GM21619 (cell line): ENCODE measurements around the gene OSTC.

ENCODE experiments used
- ATAC-seq: cut with Tn5 transposase; IDR thresholded peaks from one replicate; pipeline ENCODE4 v1.9.1; 2021; ENCODE audit not compliant: unreplicated experiment

Gene OSTC

DNA sequence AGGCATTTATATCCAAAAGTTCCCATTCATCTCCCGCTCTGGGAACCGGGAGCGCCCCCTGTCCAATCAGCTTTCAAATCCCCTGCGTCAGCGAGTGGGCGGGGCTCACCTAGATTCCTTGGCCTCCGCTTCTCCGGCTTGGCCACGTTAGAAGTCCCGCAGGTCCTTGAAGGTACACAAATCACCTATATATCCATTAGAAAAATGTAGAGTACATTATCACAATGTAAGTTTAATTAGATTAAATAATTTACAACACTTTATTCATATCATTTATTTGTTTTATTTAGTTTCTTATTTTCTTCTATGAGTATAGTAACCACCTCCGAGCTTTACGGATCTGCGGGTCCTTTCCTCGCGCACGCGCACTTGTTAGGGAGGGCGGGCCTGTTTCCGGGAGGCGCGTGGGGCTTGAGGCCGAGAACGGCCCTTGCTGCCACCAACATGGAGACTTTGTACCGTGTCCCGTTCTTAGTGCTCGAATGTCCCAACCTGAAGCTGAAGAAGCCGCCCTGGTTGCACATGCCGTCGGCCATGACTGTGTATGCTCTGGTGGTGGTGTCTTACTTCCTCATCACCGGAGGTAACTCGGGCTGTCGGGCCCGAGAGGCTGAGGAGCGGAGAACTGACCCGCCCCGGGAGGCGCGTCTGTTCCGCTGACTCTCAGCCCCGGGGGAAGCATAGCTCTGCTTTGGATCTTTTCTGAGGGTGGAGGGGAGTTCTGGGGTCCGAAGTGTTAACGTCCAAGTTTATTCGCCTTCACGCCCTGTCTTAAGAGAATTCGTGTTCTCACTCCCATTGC, at the start of gene OSTC:
Gene OSTC, plus strand, starts transcription at position 388 of the 802 bp plus-strand sequence. Its CDS starts 57 bp downstream, at position 445.
- peak; percentile 90 for ATAC-seq

DNA sequence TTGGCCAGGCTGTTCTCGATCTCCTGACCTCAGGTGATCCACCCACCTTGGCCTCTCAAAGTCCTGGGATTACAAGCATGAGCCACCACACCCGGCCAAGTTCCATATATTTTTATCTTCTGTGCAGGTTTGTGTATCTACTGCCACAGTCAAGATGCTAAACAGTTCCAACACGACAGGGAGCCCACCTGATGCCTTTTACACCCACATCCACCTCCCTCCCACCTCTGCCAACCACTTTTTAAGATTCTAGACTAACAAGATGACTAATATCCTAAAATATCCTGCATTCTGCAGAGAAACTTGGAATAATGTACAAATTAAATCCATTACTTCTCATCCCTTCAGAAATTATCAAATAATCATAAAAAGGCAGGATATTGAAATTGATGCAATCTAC, 49.3 kb upstream of the OSTC start:
- ATAC-seq: no peak

DNA sequence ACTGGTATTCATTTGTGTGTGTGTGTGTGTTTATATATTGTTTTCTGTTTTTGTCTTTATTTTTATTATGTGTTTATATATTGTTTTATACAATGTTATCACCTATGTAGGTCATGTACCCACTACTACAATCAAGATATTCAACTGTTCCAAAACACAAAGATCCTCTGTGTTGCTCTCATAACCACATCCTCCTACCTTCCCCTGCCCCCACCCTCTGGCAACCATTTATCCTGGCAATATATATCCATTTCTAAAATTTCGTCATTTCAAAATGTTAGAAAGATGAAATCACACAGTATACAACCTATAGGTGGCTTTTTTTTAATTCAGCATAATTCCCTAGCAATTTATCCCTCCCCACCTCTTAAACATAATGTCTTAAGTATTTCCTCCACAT, 48.9 kb upstream of the OSTC start:
- ATAC-seq: no peak

DNA sequence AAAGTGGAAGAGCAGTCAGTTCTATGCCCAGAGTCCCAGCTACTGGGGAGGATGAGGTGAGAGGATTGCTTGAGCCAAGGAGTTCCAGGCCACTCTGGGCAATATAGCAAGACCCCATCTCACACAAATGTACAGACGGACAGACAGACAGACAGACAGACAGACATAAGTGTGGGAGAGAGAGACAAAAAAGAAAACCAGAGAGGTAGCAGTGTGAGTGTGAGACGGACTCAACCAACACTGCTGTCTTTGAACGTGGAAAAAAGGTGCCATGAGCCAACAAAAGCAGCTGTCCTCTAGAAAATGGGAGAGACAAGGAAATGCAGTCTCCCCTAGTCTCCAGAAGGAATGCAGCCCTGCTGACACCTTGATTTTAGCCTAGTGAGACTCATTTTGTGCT, 48.2 kb upstream of the OSTC start:
- no peak for ATAC-seq

DNA sequence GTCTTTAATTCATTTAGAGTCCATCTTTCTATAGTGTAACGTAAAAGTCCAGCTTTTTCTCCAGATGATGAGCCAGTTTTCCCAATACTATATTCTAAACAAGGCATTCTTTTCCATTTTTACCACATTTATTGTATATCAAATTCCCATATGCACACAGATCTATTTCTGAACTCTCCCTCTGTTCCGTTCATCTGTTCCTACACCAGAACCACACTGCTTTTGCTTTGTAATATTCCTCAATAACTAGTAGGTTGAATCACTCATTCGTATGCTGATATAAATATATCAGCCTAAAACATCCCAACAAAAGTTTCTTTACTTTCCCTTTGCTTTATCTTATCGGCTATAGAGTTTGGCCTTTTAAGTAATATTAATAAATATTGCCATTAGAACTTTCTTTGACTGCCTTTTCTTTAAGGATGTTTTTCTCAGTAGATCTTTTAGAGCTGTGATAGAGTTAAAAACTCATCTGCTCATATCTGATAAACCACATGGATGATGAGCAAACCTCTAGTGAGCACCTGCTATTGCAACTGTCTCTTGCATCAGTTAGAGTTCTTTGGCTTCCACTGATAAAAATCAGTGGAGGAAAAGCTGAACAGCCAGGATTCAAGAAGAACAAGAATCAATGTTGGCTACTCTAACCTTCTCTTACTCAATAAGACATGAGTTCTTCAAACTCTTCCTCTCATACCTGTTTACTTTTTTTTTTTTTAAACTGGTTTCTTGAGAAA, 43.2 kb upstream of the OSTC start:
- ATAC-seq: no peak

DNA sequence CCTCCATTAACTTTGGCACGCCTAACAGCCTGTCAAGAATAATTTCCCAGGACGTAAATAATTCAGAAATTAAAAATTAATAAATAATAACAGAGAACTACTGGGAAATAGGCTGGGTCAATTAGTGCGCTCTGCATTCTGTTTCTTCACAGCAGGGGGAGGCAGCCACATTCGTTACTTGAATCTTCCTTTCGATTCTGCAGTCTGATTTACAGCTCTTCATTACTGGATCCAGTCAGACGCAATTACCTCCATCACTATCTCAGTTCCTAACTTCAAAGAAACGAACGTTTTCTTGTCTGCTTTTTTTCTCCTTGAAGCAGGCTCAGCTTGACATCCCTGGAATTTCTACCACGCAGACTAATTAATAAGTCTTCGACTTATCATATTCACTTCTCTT, 39.0 kb upstream of the OSTC start:
- no peak for ATAC-seq

DNA sequence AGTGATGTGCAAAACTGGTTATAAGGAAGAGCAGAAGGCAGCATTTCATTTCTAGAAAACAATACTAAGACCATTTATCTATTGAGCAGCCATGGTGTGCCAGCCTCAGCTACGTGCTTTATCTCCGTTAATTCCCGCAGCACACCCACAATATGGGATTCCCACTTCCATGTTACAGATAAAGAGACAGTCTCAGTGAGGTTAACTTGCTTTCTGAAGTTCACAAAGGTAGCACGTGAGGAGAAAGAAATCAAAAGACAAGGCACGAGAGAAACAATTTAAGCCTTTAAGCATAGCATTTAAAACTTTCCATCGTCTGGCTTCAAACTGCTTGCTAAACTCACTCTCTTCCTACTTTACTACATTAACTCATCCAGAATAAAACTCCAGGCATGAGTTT, 38.0 kb upstream of the OSTC start:
- ATAC-seq: no peak

DNA sequence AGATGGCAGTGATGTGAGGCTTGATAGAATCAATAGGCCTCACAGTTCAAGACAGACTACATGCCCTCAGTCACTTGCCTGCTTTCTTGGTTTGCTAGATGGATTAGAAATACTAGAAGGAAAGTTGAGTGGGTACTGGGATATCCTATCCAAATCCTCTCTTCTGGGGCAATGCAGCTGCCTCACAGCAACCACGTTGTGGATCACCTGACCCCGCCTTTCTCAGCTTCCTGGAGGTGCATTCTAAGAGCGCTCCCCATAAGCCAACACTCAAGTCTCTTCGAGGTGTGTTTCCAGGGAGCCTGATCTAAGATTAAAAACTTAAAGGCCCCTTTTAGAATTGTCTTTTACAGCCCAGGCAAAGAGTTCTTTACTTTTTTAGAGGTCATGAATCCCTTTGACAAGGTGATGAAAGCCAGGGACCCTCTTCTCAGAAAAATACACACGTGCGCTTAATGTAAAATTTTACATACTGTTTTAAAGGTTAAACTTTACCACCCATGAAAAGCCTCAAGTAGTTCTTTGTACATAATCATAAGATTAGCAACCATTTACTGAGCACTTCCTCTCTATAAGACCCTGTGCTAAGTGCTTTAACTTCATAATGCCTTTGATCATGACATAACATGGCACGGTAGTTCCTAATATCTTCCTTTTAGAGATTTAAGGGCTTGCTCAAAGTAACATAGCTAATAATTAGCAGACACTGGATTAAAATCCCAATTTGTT, 30.9 kb upstream of the OSTC start:
- ATAC-seq: peak; percentile 1

DNA sequence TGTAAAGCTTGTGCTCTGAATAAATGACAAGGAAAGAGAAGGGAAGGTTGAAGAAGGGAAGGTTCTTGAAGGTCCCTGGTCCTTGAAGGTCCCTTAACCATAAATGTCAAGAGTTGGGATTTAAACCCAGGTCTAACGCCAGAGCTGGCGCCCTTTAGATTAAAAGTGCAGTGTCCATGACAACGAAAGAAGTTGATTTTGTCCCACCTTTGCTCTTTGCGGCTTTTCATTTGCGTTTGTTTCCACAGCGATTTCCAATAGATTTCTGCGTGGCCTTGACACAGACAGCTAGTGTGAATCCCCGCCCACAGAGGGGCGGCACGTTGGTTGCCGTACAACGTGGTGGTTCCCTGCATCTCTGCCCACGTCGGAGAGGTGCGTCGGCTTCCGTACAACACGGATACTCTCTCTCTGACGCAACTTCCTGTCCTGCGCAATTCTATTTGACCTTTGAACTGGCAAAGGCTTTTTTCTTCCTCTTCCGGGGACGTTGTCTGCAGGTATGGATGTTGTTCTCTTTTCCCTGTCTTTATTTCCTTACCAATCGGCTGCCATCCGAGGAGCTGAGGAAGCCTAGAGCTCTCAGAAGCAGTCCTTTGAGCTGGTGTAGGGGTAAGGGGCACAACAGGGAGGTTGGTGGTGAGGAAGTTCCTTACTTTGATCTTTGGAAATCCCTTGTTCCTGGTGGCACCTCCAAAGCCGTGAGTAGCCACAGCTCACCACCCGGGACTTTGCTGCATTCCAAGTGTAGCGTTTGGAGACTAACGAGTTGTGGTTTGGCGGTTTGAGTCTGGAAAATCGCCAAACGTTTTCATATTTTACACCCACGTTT, 30.1 kb upstream of the OSTC start, which contains the start of gene RPL34:
Gene RPL34, plus strand, starts transcription at position 476 of the 832 bp plus-strand sequence. CDS start 1,384 bp downstream, outside the sequence.
- ATAC-seq: peak; percentile 100

DNA sequence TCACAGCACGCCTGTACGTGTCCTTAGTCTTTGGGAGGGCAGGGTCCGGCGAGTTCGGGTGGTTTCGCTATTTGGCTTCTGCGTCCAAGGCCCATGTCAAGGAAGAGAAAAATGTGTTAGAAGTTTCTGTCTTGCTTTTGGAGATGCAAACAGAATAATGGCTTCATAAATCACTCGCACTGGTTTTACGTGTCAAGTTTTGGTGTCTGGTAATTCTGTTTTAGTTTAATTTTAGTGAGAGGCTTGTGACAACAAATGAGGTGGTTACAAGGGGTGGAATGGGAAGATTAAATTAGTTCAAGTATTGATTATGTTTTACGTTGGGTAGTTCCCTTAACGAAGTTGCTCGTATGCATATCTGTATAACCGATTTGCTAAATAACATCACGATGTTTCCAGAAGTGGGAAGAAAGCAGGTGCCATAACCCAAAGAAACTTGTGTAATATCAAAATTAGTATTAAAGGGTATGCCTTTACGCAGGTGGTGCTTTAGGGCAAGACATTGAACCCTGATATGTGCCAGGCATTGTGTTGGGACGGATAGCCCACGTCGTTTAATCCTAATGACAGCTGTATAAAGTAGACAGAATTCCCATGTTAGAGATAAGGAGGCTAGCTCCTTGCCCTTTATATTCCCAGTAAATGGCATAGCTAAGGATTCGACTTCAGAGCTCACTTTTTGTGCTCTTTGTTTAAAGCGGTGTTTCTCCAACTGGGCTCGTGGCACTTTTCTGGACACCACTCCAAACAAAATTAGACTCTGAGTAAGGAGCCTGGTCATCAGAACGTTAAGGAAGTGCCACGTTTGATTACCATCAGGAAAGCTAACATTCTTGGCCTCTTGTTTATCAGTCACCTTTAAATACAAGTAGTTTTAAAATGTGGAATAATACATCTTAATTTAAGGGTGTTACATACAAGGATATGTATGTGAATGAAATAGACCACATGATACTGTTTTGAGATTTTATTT, 29.2 kb upstream of the OSTC start:
- no peak for ATAC-seq

DNA sequence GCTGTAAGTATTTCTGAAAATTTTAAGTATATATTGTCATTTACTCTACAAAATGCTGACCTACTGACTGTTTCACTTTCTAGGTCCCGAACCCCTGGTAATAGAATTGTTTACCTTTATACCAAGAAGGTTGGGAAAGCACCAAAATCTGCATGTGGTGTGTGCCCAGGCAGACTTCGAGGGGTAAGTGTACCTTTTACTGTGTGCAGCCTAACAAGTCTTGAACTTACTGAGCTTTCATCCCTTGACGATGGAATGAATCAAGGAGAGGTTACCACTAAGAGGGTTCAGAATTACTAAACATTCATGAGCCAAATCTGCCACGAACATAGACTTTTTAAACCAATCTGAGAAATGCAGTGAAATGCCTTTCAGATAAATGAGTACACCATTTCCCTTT, 28.4 kb upstream of the OSTC start:
- no peak for ATAC-seq

DNA sequence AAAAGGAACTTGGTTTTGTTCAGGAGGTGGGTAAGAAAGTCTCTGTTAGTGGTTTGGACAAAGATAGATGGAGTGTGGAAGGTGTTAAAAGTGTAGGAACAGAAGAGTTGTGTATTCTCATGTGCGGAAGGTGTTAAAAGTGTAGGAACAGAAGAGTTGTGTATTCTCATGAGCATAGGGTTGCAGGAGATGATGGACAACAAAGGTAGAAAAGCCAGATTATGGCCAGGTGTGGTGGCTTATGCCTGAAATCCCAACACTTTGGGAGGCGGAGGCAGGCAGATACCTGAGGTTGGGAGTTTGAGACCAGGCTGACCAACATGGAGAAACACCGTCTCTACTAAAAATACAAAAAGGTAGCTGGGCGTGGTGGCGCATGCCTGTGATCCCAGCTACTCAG, 27.6 kb upstream of the OSTC start:
- ATAC-seq: no peak

DNA sequence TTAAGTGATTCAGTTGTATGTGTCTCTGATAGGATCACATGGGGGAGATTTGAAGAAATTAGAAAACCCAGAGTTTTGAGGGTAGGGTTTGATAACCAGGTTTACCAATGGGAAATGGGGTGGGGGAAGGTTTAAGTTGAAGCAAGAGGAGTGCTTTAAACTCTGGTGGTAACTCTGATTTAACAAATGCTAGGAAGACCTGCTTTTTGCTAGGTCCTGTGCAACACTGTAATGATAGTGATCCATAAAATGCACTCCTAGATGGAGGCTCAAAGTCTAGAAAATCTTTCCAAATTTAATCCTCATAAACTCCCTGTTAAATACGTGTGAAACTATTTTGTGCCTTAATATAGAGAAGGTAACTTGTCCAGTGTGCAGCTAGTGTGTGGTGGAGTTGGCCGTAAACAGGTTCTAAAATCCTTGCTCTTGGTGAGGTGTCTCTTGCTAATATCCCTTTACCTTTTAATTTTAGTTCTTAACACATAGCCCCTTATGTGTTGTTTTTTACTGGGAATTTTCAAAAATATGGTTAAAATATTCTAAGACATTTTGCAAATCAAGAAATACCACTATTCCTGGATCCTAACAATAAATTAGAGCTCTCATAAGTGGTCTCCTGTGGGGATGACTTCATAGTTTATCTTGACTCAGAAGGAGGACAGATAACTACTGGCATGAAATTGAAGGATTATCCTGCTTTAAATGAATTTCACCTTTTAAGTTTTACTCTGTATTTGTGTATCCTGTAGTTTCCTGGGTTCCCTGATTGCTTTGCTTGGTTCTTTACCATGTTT, 25.9 kb upstream of the OSTC start:
- ATAC-seq: no peak

DNA sequence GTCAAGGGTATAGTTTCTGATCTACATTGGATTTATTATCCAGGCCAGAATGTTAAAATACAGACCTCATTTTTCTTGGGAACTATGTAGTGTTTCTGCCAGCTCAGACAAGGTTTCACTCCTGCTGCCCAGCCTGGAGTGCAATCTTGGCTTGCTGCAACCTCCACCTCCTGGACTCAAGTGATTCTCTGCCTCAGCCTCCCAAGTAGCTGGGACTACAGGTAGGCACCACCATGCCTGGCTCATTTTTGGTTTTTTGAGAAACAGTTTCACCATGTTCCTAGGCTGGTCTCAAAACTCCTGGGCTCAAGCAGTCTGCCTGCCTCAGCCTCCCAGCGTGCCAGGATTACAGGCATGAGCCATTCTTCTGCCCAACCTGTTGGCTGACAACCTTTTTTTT, 24.3 kb upstream of the OSTC start:
- ATAC-seq: no peak

DNA sequence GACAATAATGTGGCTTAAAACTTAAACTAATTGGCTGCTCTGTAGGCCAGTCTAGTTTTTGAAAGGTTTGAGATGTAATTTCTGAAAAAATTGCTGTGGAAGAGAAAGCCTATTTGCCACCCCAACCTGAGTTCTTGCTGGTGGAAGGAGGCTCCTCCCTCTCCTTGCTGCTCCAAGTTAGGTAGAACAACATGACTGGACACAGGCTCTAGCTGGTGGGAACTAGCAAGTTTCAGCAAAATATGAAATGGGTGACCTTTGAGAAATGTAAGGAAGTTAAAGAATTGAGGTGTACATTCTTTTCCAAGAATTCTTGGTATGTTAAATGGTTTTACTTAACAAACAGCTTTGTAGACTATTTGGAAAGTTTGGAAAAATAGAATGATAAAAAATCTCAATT, 22.0 kb upstream of the OSTC start:
- no peak for ATAC-seq

DNA sequence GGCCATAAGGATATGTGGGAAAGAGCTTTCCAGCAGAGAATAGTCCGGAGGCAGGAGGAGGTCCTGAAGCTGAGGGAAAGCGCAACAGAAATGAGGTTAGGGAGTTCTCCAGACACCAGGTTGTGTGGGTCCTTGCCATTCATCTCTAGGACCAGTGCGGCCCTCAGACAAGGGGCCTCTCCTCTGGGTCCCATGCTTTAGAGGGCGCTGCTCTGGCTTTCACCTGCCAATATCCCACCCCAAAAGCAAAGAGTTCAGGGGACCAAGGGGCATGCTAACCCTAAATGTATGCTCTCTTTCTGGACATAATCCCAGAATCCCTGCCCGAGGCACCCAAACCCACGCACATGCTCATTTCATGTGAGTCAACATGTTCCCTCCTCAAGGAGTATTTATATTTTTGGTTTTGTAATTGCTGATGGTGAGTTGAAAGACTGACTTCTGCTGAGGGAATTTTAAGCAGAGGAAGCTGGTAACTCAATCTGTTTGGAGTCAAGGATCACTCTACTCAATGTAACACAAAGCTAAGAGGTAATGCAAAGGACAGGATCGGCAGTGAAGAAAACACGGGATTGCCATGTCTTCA, 15.2 kb upstream of the OSTC start:
- no peak for ATAC-seq

DNA sequence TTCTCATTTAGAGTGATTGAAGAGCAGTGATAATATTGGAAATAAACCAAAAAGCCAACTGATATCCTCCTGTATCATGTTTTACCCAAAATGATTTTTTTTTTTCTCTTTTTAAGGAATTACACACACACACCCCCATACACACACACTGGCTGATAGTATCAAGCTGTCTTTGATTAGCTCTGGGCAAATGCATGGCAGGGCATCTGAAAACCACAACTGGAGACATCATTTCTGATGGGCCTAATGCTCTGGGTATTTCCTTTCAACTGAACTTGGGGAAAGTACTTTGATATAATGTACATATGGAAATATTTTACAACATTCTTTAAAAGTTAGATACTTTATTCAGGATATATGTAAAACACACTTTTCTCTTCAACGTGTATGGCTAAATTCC, 14.2 kb upstream of the OSTC start:
- ATAC-seq: no peak

DNA sequence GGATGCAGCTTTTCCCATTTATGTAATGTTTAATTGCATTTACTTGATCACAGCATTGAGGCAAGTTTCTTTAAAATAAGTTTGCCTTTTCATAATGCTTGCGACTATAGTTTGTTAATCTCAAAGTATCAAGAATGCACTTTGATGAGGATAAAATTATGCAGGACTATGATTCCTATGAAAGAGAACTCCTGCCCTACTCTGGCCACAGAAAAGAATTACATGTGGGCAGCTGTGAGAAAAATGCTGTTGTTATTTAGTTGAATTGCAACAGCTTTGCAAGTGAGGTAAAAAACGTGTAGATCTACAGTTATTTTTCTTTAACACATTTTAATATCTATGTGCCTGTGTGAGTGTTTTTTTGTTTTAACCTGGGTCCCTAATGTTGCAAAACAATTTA, 12.5 kb upstream of the OSTC start:
- no peak for ATAC-seq
